ENCODE results near the gene SDCCAG8.

SDCCAG8 gene

GRCh38 chr1:243280571-243281129 is 24.8 kb downstream of the SDCCAG8 start:
- POLR2A ChIA-PET = no interaction called here
- DNase-seq (ENCODE audit: extremely low spot score) = no peak
- TF ChIP-seq TARDBP (IDR thresholded peaks at IDR 0.05) (no peak), FOXK2 (IDR thresholded peaks at IDR 0.05) (no peak), ARNT (IDR thresholded peaks at IDR 0.05) (no peak), BHLHE40 (IDR thresholded peaks at IDR 0.05; ENCODE audit: borderline replicate concordance) (no peak)
- TF ChIP-seq, protein P1, sequence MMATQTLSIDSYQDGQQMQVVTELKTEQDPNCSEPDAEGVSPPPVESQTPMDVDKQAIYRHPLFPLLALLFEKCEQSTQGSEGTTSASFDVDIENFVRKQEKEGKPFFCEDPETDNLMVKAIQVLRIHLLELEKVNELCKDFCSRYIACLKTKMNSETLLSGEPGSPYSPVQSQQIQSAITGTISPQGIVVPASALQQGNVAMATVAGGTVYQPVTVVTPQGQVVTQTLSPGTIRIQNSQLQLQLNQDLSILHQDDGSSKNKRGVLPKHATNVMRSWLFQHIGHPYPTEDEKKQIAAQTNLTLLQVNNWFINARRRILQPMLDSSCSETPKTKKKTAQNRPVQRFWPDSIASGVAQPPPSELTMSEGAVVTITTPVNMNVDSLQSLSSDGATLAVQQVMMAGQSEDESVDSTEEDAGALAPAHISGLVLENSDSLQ (IDR thresholded peaks at IDR 0.05) = peak; percentile 71
- CTCF ChIA-PET = interaction anchor here (0.7 kb wide), 1 partner anchor 11 kb away, joined by 3 read pairs; no protein-coding TSS in a partner anchor

GRCh38 chr1:243281672-243282071 is 25.8 kb downstream of the SDCCAG8 start:
- TF ChIP-seq ARNT (IDR thresholded peaks at IDR 0.05) (no peak), BHLHE40 (IDR thresholded peaks at IDR 0.05; ENCODE audit: borderline replicate concordance) (no peak), SP1 (IDR thresholded peaks at IDR 0.05) (no peak), ELF4 (IDR thresholded peaks at IDR 0.05) (no peak), TARDBP (IDR thresholded peaks at IDR 0.05) (no peak), FOXM1 (IDR thresholded peaks at IDR 0.05; ENCODE audit: borderline replicate concordance) (no peak), ZNF384 (IDR thresholded peaks at IDR 0.05) (no peak), L3MBTL2 (conservative IDR thresholded peaks at IDR 0.05) (no peak), FOXK2 (IDR thresholded peaks at IDR 0.05) (no peak), HDGF (IDR thresholded peaks at IDR 0.05; ENCODE audit: borderline replicate concordance) (no peak), FOXA1 (IDR thresholded peaks at IDR 0.05) (no peak), NFRKB (IDR thresholded peaks at IDR 0.05) (no peak), SUZ12 (IDR thresholded peaks at IDR 0.05) (no peak), CTBP1 (IDR thresholded peaks at IDR 0.05; ENCODE audit: borderline replicate concordance) (no peak), LEF1 (IDR thresholded peaks at IDR 0.05; ENCODE audit: borderline replicate concordance) (no peak)
- TF ChIP-seq, protein P1 (IDR thresholded peaks at IDR 0.05) = no peak
- ChIA-PET CTCF (interaction anchor here (0.6 kb wide), 1 partner anchor 1177 kb away, joined by 3 read pairs; no protein-coding TSS in a partner anchor), POLR2A (no interaction called here)
- no peak for DNase-seq (ENCODE audit: extremely low spot score)

DNA sequence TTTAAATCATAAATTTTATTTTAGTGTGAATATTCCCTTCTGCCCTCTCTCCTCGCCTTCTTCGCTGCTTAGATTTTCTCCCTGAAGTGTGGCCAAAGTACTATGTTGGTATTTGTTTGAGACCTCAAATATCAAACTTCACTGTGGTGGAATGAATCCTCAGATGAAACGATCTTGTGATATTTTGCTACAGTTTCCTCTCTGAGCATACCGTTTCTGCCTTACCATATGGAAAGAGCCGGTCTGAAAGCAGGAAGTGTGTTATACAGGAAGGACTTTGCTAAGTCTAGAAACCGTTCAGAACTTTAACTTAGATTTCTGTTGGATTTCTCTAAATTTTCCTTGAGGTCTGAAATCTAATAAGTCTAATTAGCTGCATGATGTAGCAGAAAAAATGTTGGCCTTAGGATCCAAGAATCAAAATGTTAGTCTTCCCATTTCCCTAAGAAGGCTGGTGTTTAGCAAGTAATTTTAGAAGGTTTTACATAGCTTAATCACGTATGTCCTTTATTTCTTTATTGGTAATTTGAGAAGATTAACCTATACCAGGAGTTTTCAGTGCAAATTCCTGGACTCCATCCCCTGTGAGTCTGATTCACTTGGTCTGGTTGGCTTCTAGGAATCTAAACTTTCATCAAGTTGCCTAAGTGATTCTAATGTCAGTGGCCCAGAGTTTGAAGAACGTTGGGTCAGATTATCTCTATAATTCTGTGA is 30.7 kb downstream of the SDCCAG8 start:
- ChIA-PET CTCF (interaction anchor here (0.5 kb wide), 1 partner anchor 13 kb away, joined by 4 read pairs; no protein-coding TSS in a partner anchor), POLR2A (no interaction called here)
- no peak for DNase-seq (ENCODE audit: extremely low spot score)
- TF ChIP-seq L3MBTL2 (conservative IDR thresholded peaks at IDR 0.05) (no peak), SP1 (IDR thresholded peaks at IDR 0.05) (no peak), ARNT (IDR thresholded peaks at IDR 0.05) (no peak), FOXK2 (IDR thresholded peaks at IDR 0.05) (no peak), LEF1 (IDR thresholded peaks at IDR 0.05; ENCODE audit: borderline replicate concordance) (no peak), TARDBP (IDR thresholded peaks at IDR 0.05) (no peak), CTBP1 (IDR thresholded peaks at IDR 0.05; ENCODE audit: borderline replicate concordance) (no peak), FOXM1 (IDR thresholded peaks at IDR 0.05; ENCODE audit: borderline replicate concordance) (no peak), SUZ12 (IDR thresholded peaks at IDR 0.05) (no peak), NFRKB (IDR thresholded peaks at IDR 0.05) (no peak), ZNF384 (IDR thresholded peaks at IDR 0.05) (no peak), ELF4 (IDR thresholded peaks at IDR 0.05) (no peak), BHLHE40 (IDR thresholded peaks at IDR 0.05; ENCODE audit: borderline replicate concordance) (no peak), HDGF (IDR thresholded peaks at IDR 0.05; ENCODE audit: borderline replicate concordance) (no peak), FOXA1 (IDR thresholded peaks at IDR 0.05) (no peak)
- TF ChIP-seq, protein P1 (IDR thresholded peaks at IDR 0.05) = no peak

DNA sequence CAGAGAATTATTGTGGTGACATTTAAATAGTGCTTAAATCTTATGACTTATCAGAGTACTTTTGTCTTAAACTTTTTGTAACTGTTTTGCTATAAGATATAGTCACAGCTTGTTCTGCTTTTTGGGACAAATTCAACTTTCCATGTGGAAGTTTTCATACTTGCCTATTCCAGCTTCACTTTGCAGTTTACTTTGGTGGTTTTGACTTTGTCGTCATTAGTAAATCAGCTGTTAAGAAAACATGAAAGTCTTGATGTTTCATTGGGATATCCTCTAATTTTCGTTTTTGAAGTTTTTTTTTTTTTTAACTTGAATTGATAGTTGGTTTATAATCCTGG is 31.3 kb downstream of the SDCCAG8 start:
- ChIA-PET CTCF (interaction anchor here (0.5 kb wide), 1 partner anchor 14 kb away, joined by 4 read pairs; no protein-coding TSS in a partner anchor), POLR2A (no interaction called here)
- DNase-seq (ENCODE audit: extremely low spot score) = no peak
- TF ChIP-seq TARDBP (IDR thresholded peaks at IDR 0.05) = no peak
- no peak for TF ChIP-seq ZNF384 (IDR thresholded peaks at IDR 0.05)
- TF ChIP-seq FOXK2 (IDR thresholded peaks at IDR 0.05) = no peak
- no peak for TF ChIP-seq HDGF (IDR thresholded peaks at IDR 0.05; ENCODE audit: borderline replicate concordance)
- TF ChIP-seq SP1 (IDR thresholded peaks at IDR 0.05) = no peak
- TF ChIP-seq L3MBTL2 (conservative IDR thresholded peaks at IDR 0.05) = no peak
- no peak for TF ChIP-seq ARNT (IDR thresholded peaks at IDR 0.05)
- TF ChIP-seq BHLHE40 (IDR thresholded peaks at IDR 0.05; ENCODE audit: borderline replicate concordance) = no peak
- TF ChIP-seq SUZ12 (IDR thresholded peaks at IDR 0.05) = no peak
- no peak for TF ChIP-seq FOXM1 (IDR thresholded peaks at IDR 0.05; ENCODE audit: borderline replicate concordance)
- no peak for TF ChIP-seq CTBP1 (IDR thresholded peaks at IDR 0.05; ENCODE audit: borderline replicate concordance)

GRCh38 chr1:243287652-243288051 is 31.8 kb downstream of the SDCCAG8 start:
- TF ChIP-seq HDGF (IDR thresholded peaks at IDR 0.05; ENCODE audit: borderline replicate concordance) (no peak), FOXA1 (IDR thresholded peaks at IDR 0.05) (no peak), SP1 (IDR thresholded peaks at IDR 0.05) (no peak), ELF4 (IDR thresholded peaks at IDR 0.05) (no peak), L3MBTL2 (conservative IDR thresholded peaks at IDR 0.05) (no peak), BHLHE40 (IDR thresholded peaks at IDR 0.05; ENCODE audit: borderline replicate concordance) (no peak), FOXK2 (IDR thresholded peaks at IDR 0.05) (no peak), SUZ12 (IDR thresholded peaks at IDR 0.05) (no peak), NFRKB (IDR thresholded peaks at IDR 0.05) (no peak)
- TF ChIP-seq, protein P1 (IDR thresholded peaks at IDR 0.05) = no peak
- ChIA-PET POLR2A (no interaction called here), CTCF (no interaction called here)
- DNase-seq (ENCODE audit: extremely low spot score) = no peak
